Effector memory CD8-positive, alpha-beta T cell (primary cell): ENCODE measurements around the gene KCNMA1.
"Not testable (repeated sequence)": the region's sequence is repeated elsewhere in the genome, so short reads cannot be mapped to it uniquely, and the experiment has no call there.

ENCODE experiments used
- ATAC-seq: fragments of 150-1000 bp; cut with Tn5 transposase; replicated peaks from 2 replicates; pipeline ENCODE4 v1.10.0; 2021; ENCODE audit warnings: mild to moderate bottlenecking, moderate library complexity
- DNase-seq, 3 experiments: peaks; one replicate each; pipeline ENCODE4 v3.0.0; 2021
- H3K27ac Mint-ChIP-seq, 2 donors: one replicate each; pipeline ENCODE4 v1.8.0; 2022; ENCODE audit warnings: mild to moderate bottlenecking in 2 of 2, mixed read lengths in 2 of 2, moderate library complexity in 2 of 2
- H3K27me3 Mint-ChIP-seq, 2 donors: one replicate each; pipeline ENCODE4 v1.8.0; 2022; ENCODE audit warnings: mixed read lengths in 2 of 2
- H3K36me3 Mint-ChIP-seq: one replicate; pipeline ENCODE4 v1.8.0; 2022; ENCODE audit warnings: mild to moderate bottlenecking, moderate library complexity, mixed read lengths; ENCODE audit not compliant: insufficient read depth
- H3K4me1 Mint-ChIP-seq, 2 donors: one replicate each; pipeline ENCODE4 v1.8.0; 2022; ENCODE audit warnings: low read depth in 2 of 2, mixed read lengths in 2 of 2
- H3K4me3 Mint-ChIP-seq, 2 donors: one replicate each; pipeline ENCODE4 v1.8.0; 2022; ENCODE audit warnings: mild to moderate bottlenecking in 2 of 2, mixed read lengths in 2 of 2, moderate library complexity in 2 of 2
- H3K9me3 Mint-ChIP-seq, 2 donors: one replicate each; pipeline ENCODE4 v1.8.0; 2022; ENCODE audit warnings: mixed read lengths in 2 of 2

Gene KCNMA1

GRCh38 chr10:77357185-77357584 lies 280.4 kb downstream of the KCNMA1 start:
- no peaks in the 10 kb centered on the region for H3K4me1 Mint-ChIP-seq
- peaks cover 10 to 19% of the 10 kb centered on the region in 2 donors for H3K27me3 Mint-ChIP-seq
- H3K36me3 Mint-ChIP-seq = no peaks in the 10 kb centered on the region
- H3K27ac Mint-ChIP-seq = no peak overlapping the region
- ATAC-seq = no peak
- no peak overlapping the region for H3K4me3 Mint-ChIP-seq
- no peak for DNase-seq
- H3K9me3 Mint-ChIP-seq = no peaks in the 10 kb centered on the region

- DNase-seq (no peak), ATAC-seq (no peak)
- Mint-ChIP-seq H3K4me1 (no peaks in the 10 kb centered on the region), H3K4me3 (no peak overlapping the region), H3K27me3 (peaks cover 10 to 19% of the 10 kb centered on the region in 2 donors), H3K9me3 (no peaks in the 10 kb centered on the region), H3K27ac (no peak overlapping the region), H3K36me3 (no peaks in the 10 kb centered on the region)
Measured at GRCh38 chr10:77355844-77356243, 281.8 kb downstream of the KCNMA1 start.

- Mint-ChIP-seq H3K36me3 (no peaks in the 10 kb centered on the region), H3K9me3 (no peaks in the 10 kb centered on the region), H3K4me3 (no peak overlapping the region), H3K27ac (no peak overlapping the region), H3K27me3 (no peaks in the 10 kb centered on the region), H3K4me1 (no peaks in the 10 kb centered on the region)
- no peak for ATAC-seq
- no peak for DNase-seq
Measured at GRCh38 chr10:77351386-77351785, 286.2 kb downstream of the KCNMA1 start.

GRCh38 chr10:77350711-77351119 lies 286.9 kb downstream of the KCNMA1 start:
- Mint-ChIP-seq H3K27me3 (no peaks in the 10 kb centered on the region), H3K27ac (no peak overlapping the region), H3K36me3 (no peaks in the 10 kb centered on the region), H3K4me1 (no peaks in the 10 kb centered on the region), H3K9me3 (no peaks in the 10 kb centered on the region), H3K4me3 (no peak overlapping the region)
- ATAC-seq (no peak), DNase-seq (no peak)

- Mint-ChIP-seq H3K4me3 (no peak overlapping the region), H3K27me3 (no peaks in the 10 kb centered on the region), H3K9me3 (no peaks in the 10 kb centered on the region), H3K4me1 (no peaks in the 10 kb centered on the region), H3K27ac (no peak overlapping the region), H3K36me3 (no peaks in the 10 kb centered on the region)
- ATAC-seq = no peak
- no peak for DNase-seq
Measured at GRCh38 chr10:77350134-77350533, 287.5 kb downstream of the KCNMA1 start.

- no peak for DNase-seq
- Mint-ChIP-seq H3K4me3 (no peak overlapping the region), H3K27ac (no peak overlapping the region), H3K9me3 (no peaks in the 10 kb centered on the region), H3K27me3 (no peaks in the 10 kb centered on the region), H3K36me3 (no peaks in the 10 kb centered on the region), H3K4me1 (no peaks in the 10 kb centered on the region)
- ATAC-seq = no peak
Measured at GRCh38 chr10:77349226-77349625, 288.4 kb downstream of the KCNMA1 start.

GRCh38 chr10:77348751-77349150 lies 288.9 kb downstream of the KCNMA1 start:
- Mint-ChIP-seq H3K36me3 (no peaks in the 10 kb centered on the region), H3K27me3 (no peaks in the 10 kb centered on the region), H3K4me1 (no peaks in the 10 kb centered on the region), H3K4me3 (no peak overlapping the region), H3K9me3 (no peaks in the 10 kb centered on the region), H3K27ac (no peak overlapping the region)
- DNase-seq = no peak
- ATAC-seq = no peak

- Mint-ChIP-seq H3K27ac (no peak overlapping the region), H3K4me3 (no peak overlapping the region), H3K9me3 (no peaks in the 10 kb centered on the region), H3K36me3 (no peaks in the 10 kb centered on the region), H3K27me3 (no peaks in the 10 kb centered on the region), H3K4me1 (no peaks in the 10 kb centered on the region)
- no peak for DNase-seq
- ATAC-seq = no peak
Measured at GRCh38 chr10:77348082-77348481, 289.5 kb downstream of the KCNMA1 start.

- Mint-ChIP-seq H3K36me3 (no peaks in the 10 kb centered on the region), H3K27me3 (no peaks in the 10 kb centered on the region), H3K27ac (no peak overlapping the region), H3K4me1 (no peaks in the 10 kb centered on the region), H3K4me3 (no peak overlapping the region), H3K9me3 (no peaks in the 10 kb centered on the region)
- ATAC-seq (no peak), DNase-seq (no peak)
Measured at GRCh38 chr10:77347052-77347451, 290.6 kb downstream of the KCNMA1 start.

GRCh38 chr10:77341055-77341454 lies 296.6 kb downstream of the KCNMA1 start:
- Mint-ChIP-seq H3K27me3 (peaks cover 11 to 30% of the 10 kb centered on the region in 2 donors), H3K4me3 (no peak overlapping the region), H3K9me3 (peaks cover 0 to 2% of the 10 kb centered on the region in 2 donors), H3K27ac (no peak overlapping the region), H3K4me1 (no peaks in the 10 kb centered on the region), H3K36me3 (no peaks in the 10 kb centered on the region)
- DNase-seq (no peak), ATAC-seq (no peak)

GRCh38 chr10:77339872-77340271 lies 297.7 kb downstream of the KCNMA1 start:
- H3K4me3 Mint-ChIP-seq, DNase-seq, H3K36me3 Mint-ChIP-seq, H3K4me1 Mint-ChIP-seq, H3K27ac Mint-ChIP-seq, H3K9me3 Mint-ChIP-seq, ATAC-seq: not testable (repeated sequence)
- peaks cover 11 to 30% of the 10 kb centered on the region in 2 donors for H3K27me3 Mint-ChIP-seq

- DNase-seq (no peak), ATAC-seq (no peak)
- Mint-ChIP-seq H3K4me1 (peaks cover 0 to 1% of the 10 kb centered on the region in 2 donors), H3K27ac (no peak overlapping the region), H3K4me3 (no peak overlapping the region), H3K9me3 (peaks cover 0 to 2% of the 10 kb centered on the region in 2 donors), H3K36me3 (no peaks in the 10 kb centered on the region), H3K27me3 (peaks cover 11 to 30% of the 10 kb centered on the region in 2 donors)
Measured at GRCh38 chr10:77339166-77339565, 298.4 kb downstream of the KCNMA1 start.

GRCh38 chr10:77338143-77338542 lies 299.5 kb downstream of the KCNMA1 start:
- ATAC-seq (no peak), DNase-seq (no peak)
- Mint-ChIP-seq H3K27ac (no peak overlapping the region), H3K9me3 (peaks cover 0 to 2% of the 10 kb centered on the region in 2 donors), H3K36me3 (no peaks in the 10 kb centered on the region), H3K27me3 (peaks cover 11 to 30% of the 10 kb centered on the region in 2 donors), H3K4me3 (no peak overlapping the region), H3K4me1 (peaks cover 0 to 1% of the 10 kb centered on the region in 2 donors)

- Mint-ChIP-seq H3K27me3 (peaks cover 0 to 30% of the 10 kb centered on the region in 2 donors), H3K4me1 (peaks cover 0 to 1% of the 10 kb centered on the region in 2 donors), H3K9me3 (no peaks in the 10 kb centered on the region), H3K36me3 (no peaks in the 10 kb centered on the region), H3K4me3 (no peak overlapping the region), H3K27ac (no peak overlapping the region)
- DNase-seq = no peak
- no peak for ATAC-seq
Measured at GRCh38 chr10:77334501-77334900, 303.1 kb downstream of the KCNMA1 start.
